ENCODE results near the gene ANO2.
A peak's percentile ranks its signal among the peaks of the same experiment; 100 is the strongest.

The ANO2 gene

DNA sequence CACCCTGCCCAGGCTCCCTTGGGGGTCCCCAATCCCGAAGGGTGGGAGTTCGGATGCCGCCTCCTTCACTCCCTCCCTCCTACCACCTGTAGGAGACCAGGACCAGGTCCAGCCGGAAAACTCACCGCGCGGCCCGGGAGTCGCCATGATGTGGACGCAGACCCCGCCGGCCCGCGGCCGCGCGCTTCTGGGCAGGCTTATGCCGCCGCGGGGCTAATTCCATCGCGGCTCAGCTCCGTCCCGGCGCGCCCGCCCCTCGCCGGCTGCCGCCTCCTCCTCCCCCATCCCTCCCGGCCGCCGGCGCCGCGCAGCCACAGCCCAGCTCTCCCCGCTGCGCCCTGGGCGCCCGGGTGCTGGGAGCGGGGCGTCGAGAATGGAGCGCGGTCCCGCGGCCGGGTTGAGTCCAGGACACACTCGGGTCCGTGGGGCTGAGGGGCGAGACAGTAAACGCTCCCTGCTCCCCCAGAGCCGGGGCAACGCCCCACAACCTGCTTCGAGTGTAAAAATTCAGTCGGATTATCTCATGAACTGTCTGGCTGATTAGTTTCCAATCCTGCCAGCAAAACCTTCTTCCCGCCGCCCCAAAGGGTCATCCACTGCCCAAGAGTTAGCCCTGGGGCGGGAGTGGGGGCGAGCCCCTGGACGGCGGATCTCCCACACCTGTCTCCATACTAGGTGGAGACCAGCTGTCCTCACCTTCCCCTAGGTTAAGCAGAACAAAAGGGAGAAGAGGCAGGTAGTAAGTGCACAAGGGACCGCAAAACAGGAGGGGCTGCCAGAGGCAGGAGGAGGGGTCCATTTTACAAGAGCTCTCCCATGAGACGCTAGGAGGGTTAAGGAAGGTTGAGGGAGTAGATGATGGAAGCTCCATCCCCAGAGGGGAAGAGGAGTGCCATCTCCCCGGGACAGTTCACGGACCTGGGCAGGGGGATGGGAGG, at the start of gene ANO2:
TSS of gene ANO2 (minus strand) at position 189 of the 938 bp plus-strand sequence. CDS start at position 147, 42 bp downstream.
- DNase-seq (ENCODE audit: low read depth), result no peak

DNA sequence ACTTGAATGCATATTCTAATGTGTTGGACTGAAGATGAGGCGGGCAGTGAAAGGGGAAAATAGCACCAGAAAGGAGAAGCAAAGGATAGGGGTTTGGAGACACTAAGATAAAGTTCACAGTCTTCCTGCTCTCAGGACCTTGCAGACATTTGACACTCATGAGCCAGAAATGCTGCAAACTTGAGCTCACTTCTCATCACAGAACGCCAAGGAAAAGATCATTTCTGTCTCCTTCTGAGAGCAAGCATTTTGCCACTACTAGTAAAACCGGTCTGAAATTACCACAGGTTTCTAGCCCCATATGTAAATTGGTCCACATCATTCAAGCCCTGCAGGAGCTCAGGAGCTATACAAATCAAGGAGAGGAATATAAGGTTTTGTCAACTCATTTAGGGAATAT, 44.6 kb upstream of the ANO2 start:
- no peak for DNase-seq (ENCODE audit: low read depth)

DNA sequence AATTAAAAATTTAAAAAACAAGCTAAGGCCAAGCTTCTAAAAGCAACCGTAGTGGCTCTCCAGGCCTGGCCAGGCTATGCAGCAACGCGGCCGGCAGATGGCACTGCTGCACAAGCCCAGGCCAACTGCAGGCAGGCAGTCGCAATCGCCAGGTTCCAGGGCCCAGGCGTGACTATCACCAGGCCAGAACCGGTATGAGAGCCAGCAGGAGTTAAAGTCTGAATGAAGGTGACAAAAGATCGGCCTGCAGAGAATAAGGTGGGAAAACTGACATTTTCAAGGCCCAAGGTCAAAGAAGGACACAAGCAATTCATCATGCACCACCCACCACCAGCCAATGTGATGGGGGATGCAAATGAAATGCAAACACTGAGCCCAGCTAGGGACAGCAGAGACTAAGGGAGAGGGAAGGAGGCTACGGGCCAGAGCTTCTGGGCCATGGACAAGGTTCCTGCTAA, 43.6 kb upstream of the ANO2 start:
- peak; percentile 31 for DNase-seq (ENCODE audit: low read depth)

DNA sequence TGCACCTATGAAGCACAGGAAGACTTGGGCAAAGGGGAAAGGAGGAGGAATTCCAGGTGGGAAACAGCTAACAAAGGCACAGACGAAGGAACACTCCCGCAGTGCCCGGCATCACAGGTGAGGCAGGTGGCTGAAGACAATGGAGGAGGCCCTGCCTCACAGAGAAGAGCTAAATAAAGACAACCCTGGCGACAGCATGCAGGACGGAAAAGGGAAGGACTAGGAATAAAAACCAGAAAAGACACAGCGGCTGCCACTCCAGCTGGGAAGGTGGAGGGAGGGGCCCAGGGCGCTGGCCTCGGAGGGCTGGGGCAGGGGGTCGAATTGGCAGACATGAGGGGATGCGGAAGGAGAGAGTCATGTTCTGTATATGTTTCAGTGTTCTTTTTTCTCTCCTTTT, 43.0 kb upstream of the ANO2 start:
- DNase-seq (ENCODE audit: low read depth), result no peak

DNA sequence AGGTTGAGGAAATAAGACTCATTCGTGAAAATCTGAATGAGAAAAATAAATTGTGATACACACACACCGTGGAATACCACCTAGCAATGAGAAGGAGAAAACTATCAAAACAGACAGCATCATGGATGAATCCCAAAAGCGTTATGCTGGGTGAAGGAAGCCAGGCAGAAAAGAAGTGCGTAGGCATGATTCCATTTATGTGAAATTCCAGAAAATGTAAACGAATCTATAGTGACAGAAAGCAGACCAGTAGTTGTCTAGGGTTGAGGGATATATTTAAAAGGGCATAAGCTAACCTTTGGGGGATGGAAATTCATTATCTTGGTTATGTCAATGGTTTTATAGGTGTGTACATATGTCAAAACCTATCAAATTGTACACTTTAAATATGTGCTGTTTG, 42.5 kb upstream of the ANO2 start:
- no peak for DNase-seq (ENCODE audit: low read depth)

DNA sequence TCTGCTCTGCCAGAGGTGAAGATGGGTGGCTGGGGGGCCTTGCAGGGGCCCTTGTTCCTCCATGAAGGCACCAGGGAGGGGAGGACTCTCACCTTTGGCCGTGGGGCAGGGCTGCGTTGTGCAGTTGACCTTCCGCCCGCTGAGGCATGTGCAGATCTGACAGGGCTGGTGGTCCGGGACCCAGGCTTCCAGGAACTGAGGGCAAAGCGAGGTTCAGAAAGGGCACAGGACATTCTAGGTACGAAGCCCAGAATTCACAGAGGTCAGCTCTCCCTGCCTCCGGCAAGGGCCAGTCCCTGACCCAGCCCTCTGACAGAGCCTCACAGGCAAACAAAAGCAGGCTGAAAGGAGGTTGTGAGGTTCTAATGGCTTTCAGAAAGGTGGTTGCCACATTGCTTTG, 40.4 kb upstream of the ANO2 start:
- no peak for DNase-seq (ENCODE audit: low read depth)

DNA sequence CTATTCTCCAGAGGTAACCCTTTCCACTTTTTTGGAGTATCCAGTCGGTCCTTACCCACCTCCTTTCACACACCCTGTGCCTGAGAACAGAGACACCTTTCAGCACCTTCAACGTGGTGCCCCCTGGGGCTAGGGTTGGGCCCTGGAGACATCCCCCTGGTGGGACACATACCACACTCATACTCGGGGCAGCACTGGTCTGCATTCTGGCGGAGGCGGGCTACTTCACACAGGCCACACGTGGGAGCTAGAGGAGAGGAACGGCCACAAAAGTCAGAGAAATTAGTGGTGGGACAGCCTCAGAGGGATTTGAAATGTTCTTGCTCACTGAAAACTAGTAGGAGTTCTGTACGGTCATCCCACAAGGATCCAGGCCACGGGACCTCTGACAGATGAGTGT, 39.8 kb upstream of the ANO2 start:
- DNase-seq (ENCODE audit: low read depth), result no peak

DNA sequence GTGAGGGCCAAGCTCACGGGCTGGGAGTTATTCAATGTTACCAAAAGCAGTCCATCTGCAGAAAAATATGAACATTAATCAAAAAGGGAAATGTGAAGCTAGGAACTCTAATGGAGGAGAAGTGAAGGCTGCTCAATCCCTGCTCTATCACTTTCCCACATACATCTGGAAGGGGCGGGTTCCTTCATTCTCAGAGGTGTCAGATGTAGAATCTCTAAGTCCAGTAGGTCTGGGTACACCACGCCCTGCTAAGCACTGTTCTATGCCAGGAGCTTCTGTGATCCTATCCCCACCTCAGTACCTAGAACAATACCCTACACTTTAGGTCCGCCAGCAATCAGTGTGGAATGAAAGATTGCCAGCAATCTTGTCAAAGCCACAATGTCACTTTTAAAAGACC, 37.0 kb upstream of the ANO2 start:
- DNase-seq (ENCODE audit: low read depth), result no peak

DNA sequence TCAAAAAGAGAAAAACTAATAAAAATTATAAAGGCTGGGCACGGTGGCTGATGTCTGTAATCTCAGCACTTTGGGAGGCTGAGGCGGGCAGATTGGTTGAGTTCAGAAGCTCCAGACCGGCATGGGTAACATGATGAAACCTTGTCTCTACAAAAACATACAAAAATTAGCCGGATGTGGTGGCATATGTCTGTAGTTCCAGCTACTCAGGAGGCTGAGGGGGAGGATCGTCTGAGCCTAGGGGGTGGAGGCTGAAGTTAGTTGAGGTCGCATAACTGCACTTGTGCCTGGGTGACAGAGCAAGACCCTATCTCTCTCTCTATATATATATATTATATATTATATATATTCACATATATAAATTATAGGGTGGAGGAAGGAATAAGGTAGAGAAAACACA, 32.5 kb upstream of the ANO2 start:
- DNase-seq (ENCODE audit: low read depth), result no peak

DNA sequence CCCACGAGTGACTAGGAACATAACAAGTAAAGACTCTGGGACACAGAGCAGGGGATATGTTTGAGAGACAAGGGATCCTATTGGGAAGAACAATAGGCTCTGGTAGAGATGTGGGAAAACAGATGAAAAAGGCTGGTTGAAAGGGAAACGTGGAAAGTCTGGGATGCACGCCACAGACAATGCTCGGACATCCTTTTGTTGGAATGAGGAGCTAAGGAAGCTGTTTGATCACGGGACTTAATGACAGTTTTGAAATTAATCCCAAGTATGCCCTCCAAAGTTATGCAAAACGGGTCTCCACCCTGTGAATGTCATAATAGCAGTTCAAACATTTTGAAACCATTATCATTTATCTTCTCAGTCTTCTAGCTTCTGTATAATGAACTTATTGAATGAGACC, 31.7 kb upstream of the ANO2 start:
- no peak for DNase-seq (ENCODE audit: low read depth)

DNA sequence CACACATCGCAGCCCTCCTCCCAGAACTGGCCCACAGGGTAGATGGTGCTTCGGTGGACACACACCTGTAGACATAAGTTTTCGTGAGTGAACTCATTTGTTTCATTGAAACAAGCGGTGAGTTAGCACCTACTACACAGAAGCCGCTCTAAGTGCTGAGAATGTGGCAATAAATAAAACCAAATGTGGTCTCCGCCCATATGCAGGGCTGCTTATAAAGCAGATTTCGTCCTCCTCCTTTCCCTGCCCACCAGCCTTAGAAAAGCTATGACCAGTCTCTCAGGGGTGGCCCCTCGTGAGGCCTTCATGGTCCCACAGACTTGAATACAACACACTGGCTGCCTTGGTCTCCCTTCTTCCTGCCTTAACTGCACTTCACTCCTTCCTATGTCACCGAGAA, 31.1 kb upstream of the ANO2 start:
- no peak for DNase-seq (ENCODE audit: low read depth)

DNA sequence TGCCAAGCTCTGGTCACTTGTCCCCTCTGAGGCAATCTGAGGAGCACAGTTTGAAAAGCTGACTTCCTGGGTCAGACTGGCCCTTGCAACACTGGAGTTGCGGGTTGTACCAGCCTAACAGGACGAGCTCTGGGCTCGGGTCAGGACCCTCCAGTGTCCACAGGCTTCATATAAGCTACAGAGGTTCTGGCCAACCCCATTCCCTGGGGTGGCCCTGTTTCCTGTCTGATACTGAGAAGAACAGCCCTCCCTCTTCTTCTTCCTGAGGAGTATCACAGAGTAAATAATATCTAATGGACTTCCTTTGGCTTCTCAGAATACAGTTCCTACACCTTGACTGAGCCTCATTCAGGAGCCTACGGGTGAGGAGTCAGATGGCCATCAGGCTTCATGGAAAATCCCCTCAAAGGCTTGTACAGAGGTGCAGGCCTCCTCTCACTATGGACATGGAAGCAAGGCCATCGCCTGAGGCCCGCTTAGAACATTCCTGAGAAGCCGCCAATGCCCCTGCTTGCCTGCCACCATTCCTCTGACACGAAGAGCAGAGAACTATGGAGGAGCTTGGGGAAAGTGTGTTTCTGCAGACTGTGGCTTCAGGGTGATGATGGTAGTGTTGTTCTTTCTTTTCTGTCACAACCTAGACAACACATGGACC, 28.5 kb upstream of the ANO2 start:
- DNase-seq (ENCODE audit: low read depth), result no peak

DNA sequence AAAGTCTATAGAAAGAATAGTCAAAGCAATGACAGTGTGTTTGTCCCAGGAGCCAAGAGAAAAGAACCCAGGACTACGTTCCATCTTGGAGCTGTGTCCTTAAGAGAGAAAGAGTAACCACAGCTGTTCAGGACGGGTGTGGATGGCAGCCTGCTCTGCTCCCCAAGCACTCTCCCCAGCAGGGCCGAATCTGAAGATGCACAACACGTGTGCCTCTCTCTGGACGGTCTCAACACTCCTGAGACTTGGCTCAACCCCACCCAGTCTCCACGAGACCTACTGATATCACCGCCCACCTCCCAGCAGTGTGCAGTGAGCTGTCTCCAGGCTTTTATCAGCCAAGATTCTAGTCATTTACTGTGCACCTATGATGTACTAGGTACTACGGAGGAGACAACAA, 27.3 kb upstream of the ANO2 start:
- DNase-seq (ENCODE audit: low read depth), result no peak

DNA sequence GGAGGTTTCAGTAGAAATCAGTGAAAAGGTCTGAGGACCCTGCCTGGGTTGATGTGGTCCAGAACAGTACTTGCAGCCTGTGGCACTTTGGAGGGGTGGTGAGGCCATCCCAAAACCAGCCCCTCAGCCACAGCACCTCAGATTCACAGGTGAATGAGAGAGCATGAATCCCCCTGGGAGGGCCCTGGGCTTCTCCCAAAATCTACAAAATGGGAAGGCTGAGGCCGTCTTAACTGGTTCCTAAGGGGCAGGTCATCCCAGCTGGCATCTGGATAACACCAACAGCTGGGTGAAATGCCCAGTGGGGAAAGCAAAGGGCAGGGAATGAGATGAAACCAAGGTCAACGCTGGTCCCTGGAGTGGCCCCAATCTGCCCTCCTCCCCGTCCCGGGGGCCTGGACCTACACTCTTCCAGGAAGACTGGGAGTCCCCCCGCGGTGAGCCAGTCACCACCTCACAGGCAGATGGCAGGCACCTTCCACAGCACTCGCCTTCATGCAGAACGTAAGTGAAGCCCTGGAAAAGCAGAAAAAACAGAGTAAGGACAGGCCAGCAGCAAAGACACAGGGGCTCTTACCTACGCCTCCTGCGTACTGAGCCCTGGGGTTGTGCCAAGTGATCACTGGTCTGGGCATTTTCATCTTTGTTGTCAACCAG, 26.3 kb upstream of the ANO2 start:
- no peak for DNase-seq (ENCODE audit: low read depth)

DNA sequence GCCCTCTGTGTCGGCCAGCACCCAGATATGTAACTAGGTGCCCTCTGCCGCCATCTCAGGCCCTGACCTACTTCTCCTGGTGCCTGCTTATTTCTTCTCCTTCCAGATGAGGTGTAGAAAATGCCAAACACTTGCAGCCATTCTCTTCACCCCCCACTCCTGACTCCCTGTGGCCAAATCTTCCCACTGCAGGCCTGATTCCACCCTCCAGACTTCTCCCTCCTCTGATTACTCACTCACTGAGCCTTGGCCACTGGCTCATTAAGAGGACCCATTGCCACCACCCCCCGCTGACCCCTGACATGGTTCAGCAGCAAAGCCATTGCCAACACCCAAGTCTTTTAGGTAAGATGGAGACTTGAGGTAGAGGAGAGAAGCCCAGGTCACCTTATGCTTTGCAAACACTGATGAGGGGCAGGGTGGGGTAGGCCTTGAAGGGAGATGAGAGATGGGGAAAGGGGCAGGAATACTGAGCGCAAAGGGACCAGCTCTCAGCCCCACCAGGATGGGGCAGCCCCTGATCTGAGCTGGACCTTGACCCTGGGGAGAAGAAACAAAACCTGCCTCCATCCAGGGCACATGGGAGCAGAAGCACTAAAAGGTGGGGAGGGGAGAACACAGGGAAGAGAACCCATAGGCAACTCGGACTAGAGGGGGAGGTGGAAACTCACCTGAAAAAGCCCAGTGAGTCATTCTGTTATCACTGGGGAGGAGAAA, 25.1 kb upstream of the ANO2 start:
- DNase-seq (ENCODE audit: low read depth), result no peak

DNA sequence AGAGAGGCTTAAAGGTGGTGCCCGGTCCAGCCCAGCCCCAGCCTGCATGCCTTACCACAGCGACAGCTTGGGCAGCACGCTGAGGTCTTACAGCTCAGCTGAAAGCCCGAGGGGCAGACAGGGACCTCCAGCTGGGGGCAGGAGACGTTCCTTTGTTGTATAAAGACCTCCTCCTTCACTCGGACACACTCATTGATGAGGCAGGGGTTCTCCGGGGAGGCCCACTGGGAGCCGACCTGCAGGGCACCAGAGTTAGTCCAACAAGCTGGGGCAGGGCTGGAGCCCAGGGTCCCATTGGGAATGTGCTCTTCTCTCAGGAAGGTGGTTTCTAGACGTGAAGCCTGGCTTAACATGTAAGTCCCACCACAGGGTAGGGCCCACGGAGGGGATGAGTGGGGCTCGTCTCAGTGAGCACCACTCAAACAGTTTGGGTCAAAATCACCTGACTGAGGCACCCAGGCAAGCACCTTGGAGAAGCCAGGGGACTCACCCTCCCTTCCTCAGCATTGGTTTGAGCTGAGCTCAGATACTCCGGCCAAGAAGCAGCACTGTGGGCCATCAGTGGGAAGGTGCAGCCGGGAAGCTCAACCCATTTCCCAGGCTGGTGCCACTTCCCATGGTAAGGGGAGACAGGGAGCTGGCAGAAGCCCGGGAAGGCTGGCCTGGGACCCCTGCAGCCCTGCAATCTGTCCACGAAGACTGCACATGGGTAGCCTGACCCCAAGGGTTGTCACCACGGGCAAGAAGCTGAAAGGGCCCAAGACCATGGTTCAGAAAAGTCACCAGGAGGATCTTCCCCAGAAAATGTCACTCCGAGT, 24.3 kb upstream of the ANO2 start:
- DNase-seq (ENCODE audit: low read depth), result no peak

DNA sequence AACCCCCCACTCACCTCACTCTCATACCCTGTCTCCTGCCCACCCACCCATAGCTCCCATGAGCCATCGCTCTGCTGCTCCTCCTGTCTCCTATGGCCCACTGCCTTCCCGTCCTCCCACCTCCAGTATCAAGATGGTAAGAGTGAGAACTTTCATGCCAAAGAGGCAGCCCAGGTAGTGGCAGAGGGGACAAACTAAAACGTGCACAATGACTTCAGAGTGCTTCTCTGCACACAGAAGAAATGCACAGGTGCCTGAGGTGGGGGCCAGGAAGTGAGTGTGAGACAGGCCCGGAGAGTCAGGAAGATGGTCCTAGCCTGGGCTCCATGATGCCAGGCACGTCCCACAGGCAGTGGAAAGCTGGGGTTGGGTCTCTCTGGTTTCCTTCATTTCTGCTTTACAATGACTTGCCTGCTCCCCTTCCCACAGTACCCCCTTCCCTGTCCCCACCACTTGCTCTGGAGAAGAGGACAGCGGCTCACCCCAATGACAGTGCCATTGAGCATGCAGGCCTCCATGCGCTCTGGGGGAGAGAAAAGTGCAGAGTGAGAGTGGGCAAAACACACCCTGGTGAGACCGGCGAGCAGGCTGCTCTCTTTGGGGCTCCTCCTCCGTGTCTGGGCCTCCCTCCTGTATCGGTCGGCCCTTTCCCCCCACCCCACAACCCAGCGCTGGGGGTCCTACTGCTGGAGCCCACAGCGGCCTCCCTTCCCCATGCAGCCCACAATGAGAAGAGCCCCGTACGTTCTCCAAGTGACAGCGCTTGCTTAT, 22.8 kb upstream of the ANO2 start:
- no peak for DNase-seq (ENCODE audit: low read depth)

DNA sequence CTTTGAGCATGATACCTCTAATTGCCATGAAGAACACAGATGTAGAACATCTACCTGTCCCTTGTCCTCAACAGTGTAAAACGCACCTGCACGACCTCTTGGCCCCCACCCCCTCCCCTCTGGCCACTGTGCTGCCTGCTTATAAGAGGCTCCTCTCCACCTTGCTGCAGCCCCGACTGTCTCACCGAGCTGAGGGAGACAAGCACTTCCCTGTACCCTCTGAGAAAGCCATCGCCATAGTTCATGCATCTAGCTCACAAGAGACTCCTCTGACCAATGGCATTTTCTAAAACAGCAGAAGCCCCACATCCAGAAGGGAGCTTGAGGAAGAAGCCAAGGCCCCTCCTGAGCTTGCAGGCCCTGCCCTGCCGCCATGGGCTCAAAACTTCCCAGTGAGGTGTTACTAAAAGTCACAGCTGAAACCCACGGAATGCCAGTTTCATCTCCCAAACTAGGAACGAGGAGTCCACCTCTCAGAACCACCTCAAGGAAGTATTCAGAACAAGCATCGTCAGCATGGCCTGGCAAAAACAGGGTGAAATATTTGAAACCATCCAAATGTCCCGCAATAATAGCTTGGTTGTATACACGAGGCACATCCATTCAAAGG, 21.5 kb upstream of the ANO2 start:
- no peak for DNase-seq (ENCODE audit: low read depth)

DNA sequence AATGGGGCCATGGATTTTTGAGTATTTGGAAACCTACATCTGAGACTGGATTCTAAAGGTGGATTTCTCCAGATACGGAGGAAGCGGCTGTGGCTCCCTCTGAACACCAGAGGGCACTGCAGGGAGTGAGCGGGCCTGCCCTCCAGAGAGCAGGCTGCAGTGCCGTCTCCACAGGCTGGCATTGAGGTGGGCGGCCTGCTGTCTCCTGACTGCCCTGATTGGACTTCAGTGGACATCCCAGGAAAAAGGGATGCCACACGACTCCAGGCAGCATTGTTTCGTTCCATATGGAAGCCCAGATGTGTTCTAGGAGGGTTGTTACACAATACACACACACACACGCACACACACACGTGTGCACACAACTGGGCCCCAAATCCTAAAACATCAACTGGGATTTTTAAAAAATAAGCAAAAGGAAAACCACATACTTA, 20.9 kb upstream of the ANO2 start:
- DNase-seq (ENCODE audit: low read depth), result peak; percentile 20
